ENCODE data around the gene PPP1R14C.

PPP1R14C gene

DNA sequence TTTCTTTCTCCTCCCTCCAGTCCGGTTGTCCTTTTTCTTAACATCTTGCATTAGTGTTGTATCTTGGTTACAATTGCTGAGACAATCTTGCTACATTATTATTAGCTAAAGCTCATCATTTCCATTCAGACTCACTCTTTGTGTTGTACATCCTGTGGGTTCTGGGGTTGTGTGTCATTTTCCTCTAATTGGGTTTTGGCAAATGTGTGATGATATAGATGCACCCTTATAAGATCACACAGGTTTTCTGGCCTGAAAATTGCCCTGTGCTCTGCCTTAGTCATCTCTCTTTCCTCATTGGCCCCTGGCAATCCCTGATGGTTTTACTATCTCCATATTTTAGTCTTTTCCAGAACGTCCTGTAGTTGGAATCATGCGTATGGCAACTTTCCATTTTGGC lies 60.1 kb downstream of the PPP1R14C start:
- TF ChIP-seq FOXP2 (optimal IDR thresholded peaks at IDR 0.05; ENCODE audit: borderline replicate concordance, extremely low read depth, extremely low read length, insufficient read depth), result no peak
- no peak for TF ChIP-seq POLR2AphosphoS5 (IDR thresholded peaks at IDR 0.05; ENCODE audit: low read depth, low read length)
- no peak for TF ChIP-seq SIN3A (IDR thresholded peaks at IDR 0.05; ENCODE audit: borderline replicate concordance, insufficient read depth, low read length)
- TF ChIP-seq, protein P1, sequence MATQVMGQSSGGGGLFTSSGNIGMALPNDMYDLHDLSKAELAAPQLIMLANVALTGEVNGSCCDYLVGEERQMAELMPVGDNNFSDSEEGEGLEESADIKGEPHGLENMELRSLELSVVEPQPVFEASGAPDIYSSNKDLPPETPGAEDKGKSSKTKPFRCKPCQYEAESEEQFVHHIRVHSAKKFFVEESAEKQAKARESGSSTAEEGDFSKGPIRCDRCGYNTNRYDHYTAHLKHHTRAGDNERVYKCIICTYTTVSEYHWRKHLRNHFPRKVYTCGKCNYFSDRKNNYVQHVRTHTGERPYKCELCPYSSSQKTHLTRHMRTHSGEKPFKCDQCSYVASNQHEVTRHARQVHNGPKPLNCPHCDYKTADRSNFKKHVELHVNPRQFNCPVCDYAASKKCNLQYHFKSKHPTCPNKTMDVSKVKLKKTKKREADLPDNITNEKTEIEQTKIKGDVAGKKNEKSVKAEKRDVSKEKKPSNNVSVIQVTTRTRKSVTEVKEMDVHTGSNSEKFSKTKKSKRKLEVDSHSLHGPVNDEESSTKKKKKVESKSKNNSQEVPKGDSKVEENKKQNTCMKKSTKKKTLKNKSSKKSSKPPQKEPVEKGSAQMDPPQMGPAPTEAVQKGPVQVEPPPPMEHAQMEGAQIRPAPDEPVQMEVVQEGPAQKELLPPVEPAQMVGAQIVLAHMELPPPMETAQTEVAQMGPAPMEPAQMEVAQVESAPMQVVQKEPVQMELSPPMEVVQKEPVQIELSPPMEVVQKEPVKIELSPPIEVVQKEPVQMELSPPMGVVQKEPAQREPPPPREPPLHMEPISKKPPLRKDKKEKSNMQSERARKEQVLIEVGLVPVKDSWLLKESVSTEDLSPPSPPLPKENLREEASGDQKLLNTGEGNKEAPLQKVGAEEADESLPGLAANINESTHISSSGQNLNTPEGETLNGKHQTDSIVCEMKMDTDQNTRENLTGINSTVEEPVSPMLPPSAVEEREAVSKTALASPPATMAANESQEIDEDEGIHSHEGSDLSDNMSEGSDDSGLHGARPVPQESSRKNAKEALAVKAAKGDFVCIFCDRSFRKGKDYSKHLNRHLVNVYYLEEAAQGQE (IDR thresholded peaks at IDR 0.05; ENCODE audit: insufficient read depth in 1 of 2, low read depth in 2 of 2, low read length in 2 of 2), result no peak
- TF ChIP-seq TAF1 (IDR thresholded peaks at IDR 0.05; ENCODE audit: borderline replicate concordance, insufficient read depth, low read length), result no peak

DNA sequence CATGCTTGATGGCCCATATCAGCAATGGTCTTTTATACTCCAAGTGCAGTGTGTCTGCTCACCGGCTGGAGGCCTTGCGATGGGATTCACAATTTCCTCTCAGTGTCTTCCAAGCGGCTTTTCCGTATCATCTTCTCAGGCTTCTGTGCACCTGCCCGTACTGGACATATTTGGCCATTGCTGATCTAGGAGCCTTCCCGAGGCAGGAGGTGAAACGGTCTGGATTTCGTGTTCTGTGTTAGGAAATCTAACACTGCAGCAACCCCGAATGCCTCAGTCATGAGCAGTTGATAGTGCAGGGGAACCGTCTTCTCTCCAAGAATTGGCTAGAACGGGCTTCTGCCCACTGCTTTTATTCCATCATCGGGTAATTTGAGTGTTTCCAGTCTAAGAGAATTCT lies 60.5 kb downstream of the PPP1R14C start:
- TF ChIP-seq POLR2AphosphoS5 (IDR thresholded peaks at IDR 0.05; ENCODE audit: low read depth, low read length) (no peak), SIN3A (IDR thresholded peaks at IDR 0.05; ENCODE audit: borderline replicate concordance, insufficient read depth, low read length) (no peak), FOXP2 (optimal IDR thresholded peaks at IDR 0.05; ENCODE audit: borderline replicate concordance, extremely low read depth, extremely low read length, insufficient read depth) (no peak), TAF1 (IDR thresholded peaks at IDR 0.05; ENCODE audit: borderline replicate concordance, insufficient read depth, low read length) (no peak)
- TF ChIP-seq, protein P1 (IDR thresholded peaks at IDR 0.05; ENCODE audit: insufficient read depth in 1 of 2, low read depth in 2 of 2, low read length in 2 of 2), result no peak

DNA sequence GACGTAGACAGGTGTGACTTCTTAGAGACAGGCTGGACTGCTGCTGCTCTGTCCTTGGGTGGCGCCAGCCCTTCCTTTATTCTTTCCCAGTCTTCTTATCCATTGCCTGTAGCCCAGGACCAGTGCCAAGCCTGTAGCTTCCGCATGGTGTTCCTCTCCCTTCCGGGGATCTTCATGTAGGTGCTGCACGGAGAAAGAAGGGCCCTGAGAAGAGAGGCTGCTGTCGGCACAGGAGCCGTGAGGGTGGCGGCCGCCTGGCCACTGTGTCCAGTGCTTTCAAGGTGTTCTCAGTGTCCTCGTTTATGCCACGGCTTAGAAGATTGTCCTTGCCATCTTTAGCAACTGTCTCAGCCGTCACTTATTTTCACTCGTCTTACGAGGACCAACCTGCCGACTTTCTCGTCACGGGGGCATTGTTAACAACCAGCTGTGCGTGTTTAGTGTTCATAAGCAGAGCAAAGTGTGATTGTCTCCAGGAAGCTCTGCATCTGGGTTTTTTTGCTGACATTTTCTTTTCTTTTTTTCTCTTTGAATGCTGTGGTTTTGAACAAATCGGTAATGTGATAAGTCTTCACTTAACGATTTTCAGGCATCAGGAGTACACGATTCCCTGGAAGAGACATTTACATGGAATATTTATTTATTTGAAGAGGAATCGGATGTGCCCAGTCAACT lies 61.2 kb downstream of the PPP1R14C start:
- TF ChIP-seq, protein P1 (IDR thresholded peaks at IDR 0.05; ENCODE audit: insufficient read depth in 1 of 2, low read depth in 2 of 2, low read length in 2 of 2), result no peak
- TF ChIP-seq TAF1 (IDR thresholded peaks at IDR 0.05; ENCODE audit: borderline replicate concordance, insufficient read depth, low read length), result no peak
- no peak for TF ChIP-seq FOXP2 (optimal IDR thresholded peaks at IDR 0.05; ENCODE audit: borderline replicate concordance, extremely low read depth, extremely low read length, insufficient read depth)
- TF ChIP-seq SIN3A (IDR thresholded peaks at IDR 0.05; ENCODE audit: borderline replicate concordance, insufficient read depth, low read length), result no peak
- no peak for TF ChIP-seq POLR2AphosphoS5 (IDR thresholded peaks at IDR 0.05; ENCODE audit: low read depth, low read length)

DNA sequence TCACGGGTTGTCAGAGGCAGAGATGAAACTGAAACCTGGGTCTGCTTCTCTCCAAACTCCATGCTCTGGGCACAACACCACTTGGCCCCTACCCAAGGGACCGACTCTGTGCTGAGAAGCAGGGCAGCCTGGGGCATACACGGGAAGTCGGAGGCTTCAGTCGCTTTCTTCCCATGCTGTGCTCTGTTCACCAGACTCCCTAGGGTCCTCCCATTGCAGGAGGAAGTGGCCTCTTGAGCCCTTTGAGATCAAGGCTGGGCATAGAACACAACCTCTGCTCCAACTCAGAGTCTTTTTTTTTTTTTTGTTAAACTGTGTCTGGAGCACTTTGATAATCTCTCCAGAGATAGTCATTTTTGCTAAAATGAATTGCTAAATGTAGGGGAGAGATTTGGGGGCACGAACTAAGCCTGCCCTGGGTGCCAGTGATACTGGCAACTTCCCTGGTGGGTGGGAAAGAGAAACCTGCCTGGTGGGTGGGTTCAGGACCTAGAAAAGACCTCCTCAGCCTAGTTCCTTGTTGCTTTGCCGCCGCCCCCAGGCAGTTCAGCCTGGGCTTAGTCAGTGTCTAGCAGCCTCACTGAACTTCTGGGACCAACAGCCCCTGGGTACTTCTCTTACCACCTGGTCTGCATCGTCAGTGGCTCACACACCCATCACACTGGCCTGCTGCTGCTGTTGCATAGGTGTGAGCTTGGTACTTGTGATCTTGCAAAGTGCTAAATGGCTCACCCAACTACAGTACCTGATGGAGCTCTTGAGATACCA lies 62.0 kb downstream of the PPP1R14C start:
- TF ChIP-seq, protein P1 (IDR thresholded peaks at IDR 0.05; ENCODE audit: insufficient read depth in 1 of 2, low read depth in 2 of 2, low read length in 2 of 2), result no peak
- TF ChIP-seq POLR2AphosphoS5 (IDR thresholded peaks at IDR 0.05; ENCODE audit: low read depth, low read length), result no peak
- no peak for TF ChIP-seq FOXP2 (optimal IDR thresholded peaks at IDR 0.05; ENCODE audit: borderline replicate concordance, extremely low read depth, extremely low read length, insufficient read depth)
- no peak for TF ChIP-seq SIN3A (IDR thresholded peaks at IDR 0.05; ENCODE audit: borderline replicate concordance, insufficient read depth, low read length)
- no peak for TF ChIP-seq TAF1 (IDR thresholded peaks at IDR 0.05; ENCODE audit: borderline replicate concordance, insufficient read depth, low read length)
